MV-4-11 (cell line): Measurements from ENCODE around the gene VSTM2L.

ENCODE experiments used
- DNase-seq: peaks from one replicate; lab custom pipeline; 2025; lab: John Stamatoyannopoulos, UW

VSTM2L gene

DNA sequence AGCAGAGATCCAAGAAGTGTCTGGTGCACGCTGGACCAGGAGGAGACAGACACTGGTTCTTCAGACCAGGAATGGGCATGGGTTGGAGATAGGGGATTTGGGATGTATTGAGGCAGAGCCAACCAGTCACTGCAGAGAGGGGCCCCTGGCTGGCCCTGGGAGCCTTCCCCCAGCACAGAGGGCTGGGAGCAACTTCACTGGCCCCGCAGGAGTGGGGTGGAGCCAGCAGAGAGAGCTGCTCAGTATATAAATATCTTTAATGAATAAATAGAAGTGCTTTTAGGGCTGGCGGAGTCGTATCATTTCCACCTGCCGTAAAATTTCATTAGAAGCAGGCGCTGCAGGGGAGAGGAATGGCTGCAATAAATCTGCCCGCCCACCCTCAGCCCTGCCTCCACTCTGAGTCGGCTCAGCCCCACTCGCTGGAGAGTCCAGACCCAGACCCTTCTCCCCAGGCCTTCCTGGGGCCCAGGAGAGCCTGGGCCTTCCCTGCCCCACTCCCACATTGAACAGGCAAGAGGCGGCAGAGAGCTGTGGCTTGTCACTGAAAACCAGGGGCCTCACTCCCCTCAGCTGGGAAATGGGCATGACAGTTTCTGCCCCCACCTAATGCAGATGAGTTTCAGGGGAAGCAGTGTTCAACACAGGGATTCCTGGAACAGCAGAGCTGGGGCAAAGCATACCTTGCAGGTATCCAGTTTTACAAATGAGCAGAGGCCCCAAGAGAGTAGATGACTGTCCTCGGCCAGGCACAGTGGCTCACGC, 23.9 kb upstream of the VSTM2L start:
- DNase-seq, result no peak

DNA sequence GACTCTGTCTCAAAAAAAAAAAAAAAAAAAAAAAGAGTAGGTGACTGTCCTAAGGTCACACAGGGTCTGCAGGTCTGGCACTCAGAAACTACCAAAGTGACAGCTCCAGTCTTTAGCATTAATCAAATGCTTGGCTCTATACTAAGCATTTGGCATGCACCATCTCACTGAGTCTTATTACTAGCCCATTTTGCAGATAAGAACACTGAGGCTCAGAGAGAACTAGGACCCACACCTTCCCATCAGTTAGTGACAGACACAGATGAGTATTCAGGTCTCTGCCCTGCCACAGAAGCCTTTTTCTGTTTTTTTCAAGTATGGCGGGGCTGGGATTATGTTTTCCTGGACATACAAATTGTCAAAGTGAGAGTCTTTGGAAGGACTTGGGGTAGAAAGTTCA, 23.1 kb upstream of the VSTM2L start:
- DNase-seq, result no peak

DNA sequence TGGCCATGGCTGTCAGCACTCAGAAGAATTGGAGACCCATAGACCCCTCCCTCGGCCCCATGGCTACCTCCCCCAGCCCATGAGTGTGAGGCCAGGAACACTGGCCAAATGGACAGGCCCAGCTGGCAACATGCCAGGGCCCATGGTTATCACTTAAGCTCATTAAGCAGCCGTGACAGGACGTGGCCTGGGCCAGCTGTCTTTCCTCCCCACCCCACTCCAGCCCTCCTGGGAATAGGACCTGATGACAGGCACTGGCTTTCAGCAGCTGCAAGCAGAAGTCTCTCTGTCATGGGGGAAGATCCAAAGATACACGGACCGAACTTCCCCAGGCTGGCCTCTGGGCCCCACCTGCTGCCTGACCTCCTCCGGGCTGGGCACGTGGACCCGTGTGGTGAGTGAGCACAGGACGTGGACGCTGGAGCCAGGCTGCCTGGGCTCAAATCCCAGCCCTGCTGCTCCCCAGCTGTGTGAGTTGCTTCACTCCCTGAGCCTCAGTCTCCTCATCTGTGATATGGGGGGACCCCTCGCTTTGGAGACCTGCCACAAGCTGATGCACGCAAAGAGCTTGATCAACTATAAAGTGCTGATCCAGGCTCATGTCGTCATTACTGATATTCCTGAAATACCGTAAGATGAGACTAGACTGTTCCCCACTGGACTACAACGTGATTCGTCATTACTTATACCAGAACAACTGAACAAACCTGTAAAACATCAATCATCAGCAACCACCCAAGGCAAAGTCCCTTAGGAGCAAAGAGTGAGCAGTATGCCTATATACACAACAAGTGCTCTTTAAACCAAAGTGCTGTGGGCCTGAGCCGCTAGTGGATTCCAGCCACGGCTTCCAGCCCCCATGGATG, 22.0 kb upstream of the VSTM2L start:
- DNase-seq, result no peak

DNA sequence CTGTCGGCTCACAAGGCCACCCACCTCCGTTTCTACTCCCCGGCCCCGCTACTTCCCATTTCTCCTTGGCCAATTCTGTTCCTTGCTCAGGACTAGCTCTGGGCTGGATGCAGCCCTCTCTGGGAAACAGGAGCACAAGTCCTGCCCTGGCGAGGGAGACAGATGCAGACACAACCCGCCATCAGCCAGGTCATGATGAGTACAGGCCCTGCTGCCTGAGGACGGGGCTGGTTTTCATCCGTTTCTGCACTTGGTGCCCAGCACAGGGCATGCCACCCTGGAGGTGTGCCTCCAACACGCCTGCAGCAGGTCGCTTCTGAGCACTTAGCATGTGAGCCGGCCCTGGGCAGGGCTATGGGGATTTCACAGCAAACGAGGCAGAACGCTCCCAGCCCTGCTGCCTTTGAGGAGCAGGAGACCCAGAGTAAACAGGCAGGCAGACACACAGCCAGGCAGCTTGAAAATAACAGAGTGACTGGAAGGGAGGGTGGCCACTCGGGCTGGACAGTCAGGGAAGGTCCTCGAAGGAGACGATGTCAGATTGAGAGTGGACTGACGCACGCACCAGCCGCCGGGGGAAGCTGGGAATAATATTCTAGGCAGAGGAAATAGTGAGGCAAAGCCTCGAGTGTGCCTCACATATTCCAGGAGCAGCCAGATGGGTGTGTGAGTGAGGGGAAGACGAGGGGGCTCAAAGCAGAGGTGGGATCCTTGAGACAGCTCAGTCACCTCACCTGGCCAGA, 21.2 kb upstream of the VSTM2L start:
- no peak for DNase-seq

DNA sequence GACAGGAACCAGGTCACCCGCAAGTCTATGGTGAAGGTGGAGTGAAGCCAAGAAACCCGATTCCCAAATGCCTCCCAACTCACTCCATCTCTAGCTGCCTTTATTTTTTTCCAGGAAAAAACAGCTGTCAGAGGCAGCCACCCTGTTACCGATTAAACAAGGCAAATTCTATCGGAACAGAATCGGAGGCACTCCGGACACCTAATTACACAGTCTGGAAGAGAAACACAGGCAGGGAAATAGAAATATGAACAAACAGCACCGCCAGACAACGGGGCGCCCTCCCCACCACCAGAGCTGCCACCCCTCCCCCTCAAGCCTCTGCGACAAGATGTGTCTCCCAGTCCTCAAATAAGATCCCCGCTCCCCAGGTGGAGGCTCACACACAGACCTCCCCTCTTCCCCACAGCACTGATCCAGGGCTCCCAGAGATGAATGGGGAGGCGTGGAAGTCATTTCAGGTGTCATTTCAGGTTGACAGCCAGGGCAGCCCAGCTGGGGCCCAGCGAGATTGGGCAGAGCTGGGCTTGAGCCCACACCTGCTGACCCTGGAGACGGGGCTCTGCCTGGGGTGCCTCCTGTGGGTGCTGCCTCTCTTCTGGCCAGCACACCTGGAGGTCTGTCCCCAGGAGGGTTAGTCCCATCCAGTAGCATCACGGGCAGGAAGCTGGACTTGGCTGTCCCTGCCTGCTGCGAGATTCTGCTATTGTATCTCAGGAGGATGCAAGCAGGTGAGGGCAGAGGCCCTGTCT, 19.8 kb upstream of the VSTM2L start:
- DNase-seq, result no peak

DNA sequence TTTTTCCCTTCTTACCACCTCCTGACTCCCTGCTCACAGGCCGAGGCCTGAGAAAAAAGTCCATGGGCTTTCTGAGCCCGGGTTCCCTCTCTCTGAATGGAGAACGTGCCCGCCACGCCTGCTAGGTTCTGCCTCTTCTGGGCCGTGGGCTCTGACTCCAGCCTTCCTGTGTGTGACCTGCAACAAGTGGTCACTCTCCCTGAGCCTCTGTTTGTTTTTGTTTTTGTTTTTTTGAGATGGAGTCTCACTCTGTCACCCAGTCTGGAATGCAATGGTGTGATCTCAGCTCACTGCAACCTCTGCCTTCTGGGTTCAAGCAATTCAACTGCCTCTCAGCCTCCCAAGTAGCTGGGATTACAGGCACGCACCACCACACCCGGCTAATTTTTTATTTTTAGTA, 17.9 kb upstream of the VSTM2L start:
- no peak for DNase-seq

DNA sequence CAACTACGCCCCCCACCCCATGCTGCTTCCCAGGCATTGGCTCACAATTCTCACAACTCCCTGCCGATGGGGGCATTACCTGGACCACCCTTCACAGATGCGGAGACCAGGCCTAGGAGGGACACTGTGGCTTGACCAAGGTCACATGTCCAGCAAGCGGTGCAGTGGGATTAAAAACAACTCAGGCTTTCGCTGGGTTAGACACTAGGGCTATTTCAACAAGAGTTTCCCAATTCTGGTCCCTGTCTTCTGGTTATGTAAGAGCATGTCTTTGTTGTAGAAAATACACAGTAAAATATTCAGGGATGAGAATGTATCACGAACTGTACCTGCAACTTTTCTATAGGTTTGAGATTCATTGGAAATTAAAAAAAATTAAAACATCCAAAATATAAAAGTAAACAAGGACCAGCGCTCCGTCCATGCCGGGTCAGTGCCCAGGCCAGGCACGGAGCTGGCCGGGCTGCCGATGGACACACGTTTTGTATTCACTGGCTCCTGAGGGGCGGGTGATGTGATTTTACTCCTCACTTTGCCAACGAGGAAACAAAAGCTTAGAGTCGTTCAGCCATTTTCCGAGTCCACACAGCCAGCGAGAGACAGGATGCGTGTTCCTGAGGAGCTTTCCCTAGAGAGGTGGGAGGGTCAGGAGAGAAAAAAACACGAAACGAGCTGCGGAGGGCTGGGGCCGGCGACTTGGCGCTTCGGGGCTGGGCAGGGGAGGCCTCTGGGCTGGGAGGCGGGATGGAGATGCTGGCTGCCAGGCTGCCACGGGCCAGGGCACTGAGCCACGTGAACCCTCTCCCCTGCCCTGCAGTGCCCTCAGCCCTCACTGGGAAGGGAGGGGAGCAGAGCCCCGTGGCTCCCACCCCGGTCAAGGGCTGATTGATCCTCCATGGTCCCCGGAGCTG, 17.1 kb upstream of the VSTM2L start:
- DNase-seq, result no peak

DNA sequence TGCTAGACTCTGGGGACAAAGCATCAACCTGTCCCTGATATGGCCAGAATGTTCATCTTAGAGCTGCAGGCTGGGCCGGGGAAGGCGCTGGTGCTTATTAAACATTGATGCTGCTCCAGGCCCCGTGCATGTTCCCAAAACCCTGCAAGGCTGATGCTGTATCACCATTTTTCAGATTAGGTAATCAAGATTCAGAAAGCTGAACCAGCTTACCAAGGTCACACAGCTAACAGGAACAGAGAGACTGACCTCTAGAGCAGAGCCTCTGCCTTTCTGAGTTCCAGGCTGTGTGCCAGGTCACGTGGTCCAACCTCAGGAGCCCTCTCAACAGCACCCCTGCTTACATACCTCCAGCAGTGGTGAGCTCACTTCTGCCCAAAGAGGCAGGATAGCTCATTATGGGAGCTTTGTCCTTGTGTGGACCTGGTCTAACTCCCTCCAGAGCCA, 16.1 kb upstream of the VSTM2L start:
- DNase-seq, result peak; percentile 41

DNA sequence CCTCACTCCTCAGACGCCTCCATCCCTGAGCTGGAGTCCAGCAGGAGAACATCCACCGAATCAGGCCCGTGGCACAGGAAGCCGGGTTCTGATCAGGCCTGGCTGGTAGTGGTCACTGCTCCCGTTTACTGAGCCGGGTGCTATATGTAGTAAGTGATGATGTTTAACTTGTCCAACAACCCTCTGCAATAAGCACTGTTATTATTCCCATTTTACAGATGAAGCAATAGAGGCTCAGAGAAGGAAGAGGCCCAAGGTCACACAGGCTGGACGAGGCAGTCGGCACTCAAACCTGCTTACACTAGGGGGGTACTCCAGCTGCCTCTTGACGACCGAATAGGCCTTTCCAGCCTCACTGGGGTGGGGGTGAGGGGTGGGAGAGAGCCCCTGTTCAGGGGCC, 14.3 kb upstream of the VSTM2L start:
- DNase-seq, result no peak

DNA sequence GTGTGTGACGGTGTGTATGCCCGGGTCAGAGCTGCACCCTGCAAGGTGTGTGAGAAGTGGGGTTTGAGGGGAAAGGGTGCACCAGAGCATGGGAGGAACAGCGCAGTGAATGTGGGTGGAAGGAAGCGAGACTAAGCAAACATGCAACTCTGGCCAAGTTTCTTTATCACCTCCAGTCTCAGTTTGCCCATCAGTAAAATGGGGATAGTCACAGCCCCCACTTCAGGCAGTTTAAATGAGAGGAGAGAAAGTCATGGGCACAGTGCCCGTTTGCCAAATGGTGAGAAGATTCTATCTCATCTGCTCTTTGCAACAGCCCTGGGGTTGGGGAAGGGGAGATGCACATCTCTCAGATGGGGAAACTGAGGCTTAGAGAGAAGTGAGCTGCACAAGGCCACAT, 12.8 kb upstream of the VSTM2L start:
- no peak for DNase-seq

DNA sequence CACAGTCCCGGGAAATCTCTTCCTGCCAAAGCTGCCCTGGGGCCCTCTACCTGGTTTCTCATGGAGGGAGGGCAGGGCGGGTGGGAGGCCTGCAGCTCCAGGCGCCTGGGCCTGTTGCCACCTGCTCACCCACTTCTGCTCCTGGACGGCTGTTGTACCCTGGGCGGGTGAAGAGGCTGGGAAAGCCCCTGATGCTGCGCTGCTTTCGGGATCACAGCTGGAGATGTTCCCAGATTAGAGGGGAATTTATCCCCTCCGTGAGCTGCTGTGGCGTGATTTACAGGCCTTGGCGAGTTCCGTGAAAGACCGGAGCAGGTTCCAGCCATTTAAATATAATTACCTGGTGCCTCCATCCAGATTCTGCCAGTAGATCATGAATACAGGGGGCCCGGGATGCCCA, 12.3 kb upstream of the VSTM2L start:
- no peak for DNase-seq

DNA sequence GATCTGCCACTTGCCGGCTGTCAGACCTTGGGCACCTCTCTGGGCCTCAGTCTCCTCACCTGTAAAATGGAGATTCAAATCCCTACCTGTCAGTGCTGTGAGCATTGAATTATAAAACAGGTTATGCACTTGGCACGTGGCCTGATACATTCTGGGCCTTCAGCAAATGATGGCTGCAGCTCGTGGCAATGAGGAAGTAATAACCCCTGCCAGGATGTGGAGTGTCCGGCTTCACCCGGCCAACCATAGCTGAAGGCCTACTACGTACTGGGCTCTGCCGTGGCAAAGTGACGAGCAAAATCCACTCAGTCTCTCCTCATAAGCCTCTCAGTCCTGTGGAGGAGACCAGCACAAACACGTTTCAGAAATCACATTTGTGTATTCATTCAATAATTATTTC, 10.9 kb upstream of the VSTM2L start:
- no peak for DNase-seq

DNA sequence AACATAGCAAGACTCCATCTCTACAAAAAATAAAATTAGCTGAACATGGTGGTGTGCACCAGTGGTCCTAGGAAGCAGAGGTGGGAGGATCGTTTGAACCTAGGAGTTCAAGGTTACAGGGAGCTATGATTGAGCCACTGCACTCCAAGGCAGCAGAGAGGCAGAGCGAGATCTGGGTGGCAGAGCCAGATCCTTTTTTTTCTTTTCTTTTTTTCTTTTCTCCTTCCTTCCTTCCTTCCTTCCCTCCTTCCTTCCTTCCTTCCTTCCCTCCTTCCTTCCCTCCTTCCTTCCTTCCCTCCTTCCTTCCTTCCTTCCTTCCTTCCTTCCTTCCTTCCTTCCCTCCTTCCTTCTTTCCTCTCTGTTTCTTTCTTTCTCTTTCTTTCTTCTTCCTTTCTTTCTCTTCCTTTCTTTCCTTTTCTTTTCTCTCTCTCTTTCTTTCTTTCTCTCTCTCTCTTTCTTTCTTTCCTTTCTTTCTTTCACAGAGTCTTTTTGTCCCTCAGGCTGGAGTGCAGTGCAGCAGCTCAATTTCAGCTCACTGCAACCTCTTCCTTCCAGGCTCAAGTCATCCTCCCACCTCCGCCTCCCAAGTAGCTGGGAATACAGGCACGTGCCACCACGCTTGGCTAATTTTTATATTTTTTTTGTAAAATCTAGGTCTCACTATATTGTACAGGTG, 9.2 kb upstream of the VSTM2L start:
- DNase-seq, result no peak

DNA sequence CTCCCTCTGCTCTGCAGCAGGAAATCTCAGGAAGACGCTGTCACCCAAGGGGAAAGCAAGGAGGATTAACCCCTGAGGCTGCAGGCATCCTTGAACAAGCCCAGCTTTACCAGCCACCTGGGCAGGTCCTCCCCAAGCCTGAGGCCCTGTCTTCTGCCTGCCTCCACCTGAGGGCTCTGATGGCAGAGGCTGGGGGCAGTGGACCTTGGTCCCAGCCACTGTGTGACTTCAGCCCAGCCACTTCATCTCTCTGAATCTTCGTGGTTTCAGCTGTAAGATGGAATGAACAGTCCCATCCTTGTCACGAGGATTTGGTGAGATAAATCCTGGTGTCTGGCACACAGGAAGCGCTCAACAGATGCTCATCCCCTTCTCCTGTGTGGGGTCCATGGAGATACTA, 8.5 kb upstream of the VSTM2L start:
- no peak for DNase-seq

DNA sequence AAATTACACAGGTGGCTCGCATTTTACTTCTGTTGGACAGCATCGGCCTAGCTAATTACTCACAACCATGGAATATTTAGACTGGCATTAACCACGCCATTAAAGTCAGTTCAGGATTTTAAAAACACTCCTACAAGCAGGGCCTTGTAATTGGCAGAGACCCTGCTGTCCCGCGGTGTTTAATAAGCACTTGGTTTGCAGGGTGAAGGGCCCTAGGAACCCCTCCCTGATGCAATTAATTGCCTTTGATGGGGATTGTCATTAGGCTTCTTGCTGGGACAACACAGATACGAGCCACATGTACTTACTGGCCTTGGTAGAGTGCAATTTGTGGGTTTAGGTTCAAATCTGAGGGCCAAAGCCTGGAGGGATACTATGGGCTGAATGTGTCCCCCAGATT, 7.8 kb upstream of the VSTM2L start:
- DNase-seq, result no peak

DNA sequence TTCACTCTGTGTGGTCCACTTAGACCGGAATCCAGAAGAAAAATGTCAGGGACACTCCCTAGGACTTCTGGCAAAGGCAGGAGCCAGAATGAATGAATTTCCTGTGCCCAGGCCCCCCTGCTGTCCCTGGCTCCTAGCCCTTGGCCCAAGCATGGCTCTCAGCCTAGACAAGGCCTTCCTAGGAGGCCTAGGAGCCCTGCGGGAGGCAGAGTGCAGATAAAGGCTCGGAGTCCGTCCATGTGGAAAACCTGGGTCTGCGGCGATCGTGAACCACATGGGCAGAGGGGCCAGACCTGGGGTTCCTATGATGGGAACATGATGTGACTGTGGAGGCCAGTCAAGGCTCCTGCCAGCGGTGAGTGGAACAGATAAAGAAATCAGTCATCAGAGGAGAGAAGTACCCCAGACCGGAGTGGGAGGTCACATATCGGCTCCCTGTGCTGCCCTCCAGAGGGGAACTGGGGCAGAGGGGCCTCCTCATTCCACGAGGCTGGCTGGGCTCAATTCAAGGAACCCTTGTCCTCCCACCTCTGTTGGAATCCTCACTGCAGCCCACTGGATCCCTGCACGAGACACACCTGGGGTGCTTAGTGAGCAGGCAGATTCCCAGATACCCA, 5.9 kb upstream of the VSTM2L start:
- DNase-seq, result no peak

DNA sequence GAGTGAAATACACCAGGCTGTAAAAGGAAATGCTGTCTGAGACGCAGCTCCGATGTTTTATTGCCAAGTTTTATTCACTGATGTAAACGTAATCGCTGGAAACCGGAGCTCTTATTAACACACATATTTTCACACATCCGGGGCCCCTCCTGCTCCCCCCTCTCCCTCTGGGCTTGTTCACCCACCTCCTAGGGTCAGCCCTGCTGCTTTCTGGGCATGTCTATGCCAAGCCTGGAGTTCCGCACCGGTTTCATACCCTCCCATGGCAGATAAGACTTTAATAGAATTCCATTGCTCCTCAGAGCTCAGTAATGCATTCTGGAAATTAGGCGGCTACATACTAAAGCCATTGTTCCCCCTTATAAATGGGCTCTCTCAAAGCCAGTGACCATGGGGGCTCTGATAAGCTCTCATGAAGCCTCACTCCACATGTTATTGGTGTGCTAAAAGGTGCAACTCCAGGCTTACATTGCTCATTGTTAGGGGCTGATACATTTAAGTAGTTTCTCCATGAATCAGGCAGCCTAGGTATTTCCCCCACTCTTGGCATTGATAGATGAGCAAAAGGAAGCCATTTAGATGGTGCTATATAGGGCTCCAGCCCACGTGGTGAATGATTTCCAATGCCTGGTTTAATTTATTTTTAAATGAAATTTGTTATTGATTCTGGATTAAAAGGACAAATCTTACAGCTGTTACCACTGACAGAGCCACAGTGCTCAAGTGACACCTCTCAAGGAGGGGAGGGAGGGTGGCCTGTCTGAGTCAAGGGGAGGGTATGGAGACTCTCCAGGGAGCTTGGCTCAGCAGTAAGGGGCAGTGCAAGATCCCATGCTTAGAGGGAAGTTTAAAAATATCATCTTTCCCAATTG, 4.5 kb upstream of the VSTM2L start:
- DNase-seq, result no peak

DNA sequence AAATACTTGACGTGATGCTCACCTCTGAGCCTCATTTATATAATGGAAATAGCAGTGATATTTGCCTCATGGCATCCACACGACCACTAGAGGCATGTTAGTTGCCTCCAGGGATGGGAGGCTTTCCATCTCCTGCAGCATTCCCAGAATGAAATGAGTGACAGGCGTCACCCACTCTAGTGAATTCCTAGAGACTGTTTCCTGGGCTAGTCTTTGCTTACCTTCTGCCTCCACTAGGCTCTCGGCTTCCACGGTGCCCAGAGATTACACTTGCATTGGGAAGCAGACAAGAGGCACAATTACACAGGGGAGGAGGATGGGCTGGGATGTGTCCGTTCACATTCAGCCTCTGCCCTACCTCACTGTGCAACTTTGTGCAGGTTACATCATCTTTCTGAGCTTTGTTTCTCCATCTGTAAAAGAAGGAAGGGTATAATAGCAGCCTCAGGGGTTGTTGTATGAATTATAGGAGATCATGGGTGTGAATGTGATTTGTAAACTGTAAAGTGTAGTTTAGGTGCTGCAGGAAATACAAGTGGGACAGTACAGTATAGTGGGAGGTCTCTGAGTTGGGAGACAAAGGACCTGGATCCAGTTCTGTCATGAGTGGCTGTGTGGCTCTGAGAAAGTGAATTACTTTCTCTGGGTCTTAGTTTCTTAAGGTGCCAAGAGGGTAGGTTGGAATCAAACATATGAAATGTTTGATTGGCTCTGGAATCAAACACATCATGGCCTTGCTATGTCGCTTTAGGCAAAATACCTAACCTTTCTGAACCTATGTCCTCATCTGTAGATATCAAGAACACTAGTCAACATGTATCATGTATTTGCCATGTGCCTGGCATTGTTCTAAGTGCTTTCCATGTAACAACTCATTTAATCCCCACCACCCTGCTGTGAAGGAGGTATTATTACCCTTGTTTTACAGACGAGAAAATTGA, 3.6 kb upstream of the VSTM2L start:
- DNase-seq, result no peak
